Measurements from ENCODE around the gene SHCBP1L.

The SHCBP1L gene

DNA sequence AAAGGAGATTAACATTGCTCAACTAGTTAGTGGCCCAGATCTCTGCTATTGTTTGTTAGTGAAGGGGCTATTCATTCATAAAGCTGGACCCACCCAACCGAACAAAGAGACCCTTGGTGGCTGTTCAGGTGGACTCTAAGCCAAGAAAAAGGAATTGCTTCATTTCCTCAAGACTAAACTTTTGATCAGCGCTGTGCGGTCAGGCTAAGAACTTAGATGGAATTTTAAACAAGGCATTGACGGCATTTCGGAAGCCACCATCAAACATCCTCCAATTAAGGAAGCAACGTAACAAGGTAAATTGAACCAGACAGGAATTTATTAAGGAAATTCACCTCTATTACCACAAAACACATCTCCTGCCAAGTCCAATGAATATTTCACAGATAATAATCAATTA is 19.9 kb upstream of the SHCBP1L start:
- no peak for TF ChIP-seq CTCF (IDR thresholded peaks at IDR 0.05; ENCODE audit: low read depth, low read length)
- H3K4me3 ChIP-seq (ENCODE audit: low read depth, low read length) = no peak overlapping the region

GRCh38 chr1:182972231-182972630 is 19.3 kb upstream of the SHCBP1L start:
- TF ChIP-seq CTCF (IDR thresholded peaks at IDR 0.05; ENCODE audit: low read depth, low read length) = no peak
- no peak overlapping the region for H3K4me3 ChIP-seq (ENCODE audit: low read depth, low read length)

DNA sequence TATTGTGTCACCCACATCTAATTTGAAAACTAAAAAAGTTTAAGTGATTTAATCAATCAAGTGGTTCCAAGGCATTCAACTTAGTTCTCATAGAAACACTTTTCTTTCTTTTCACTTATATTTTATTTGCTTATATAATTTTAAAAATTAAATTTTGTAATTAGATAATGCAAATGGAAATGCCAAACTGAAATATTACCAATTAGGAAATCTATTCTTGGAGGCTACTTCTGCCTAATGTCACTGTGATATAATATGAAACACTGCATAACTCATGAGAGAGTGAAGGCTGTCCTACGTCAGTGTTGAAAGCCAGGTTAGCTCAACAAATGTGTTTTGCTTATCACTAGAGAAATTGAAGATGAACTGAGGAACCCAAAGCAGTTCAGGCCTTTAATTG is 18.3 kb upstream of the SHCBP1L start:
- H3K4me3 ChIP-seq (ENCODE audit: low read depth, low read length) = no peak overlapping the region
- TF ChIP-seq CTCF (IDR thresholded peaks at IDR 0.05; ENCODE audit: low read depth, low read length) = no peak

DNA sequence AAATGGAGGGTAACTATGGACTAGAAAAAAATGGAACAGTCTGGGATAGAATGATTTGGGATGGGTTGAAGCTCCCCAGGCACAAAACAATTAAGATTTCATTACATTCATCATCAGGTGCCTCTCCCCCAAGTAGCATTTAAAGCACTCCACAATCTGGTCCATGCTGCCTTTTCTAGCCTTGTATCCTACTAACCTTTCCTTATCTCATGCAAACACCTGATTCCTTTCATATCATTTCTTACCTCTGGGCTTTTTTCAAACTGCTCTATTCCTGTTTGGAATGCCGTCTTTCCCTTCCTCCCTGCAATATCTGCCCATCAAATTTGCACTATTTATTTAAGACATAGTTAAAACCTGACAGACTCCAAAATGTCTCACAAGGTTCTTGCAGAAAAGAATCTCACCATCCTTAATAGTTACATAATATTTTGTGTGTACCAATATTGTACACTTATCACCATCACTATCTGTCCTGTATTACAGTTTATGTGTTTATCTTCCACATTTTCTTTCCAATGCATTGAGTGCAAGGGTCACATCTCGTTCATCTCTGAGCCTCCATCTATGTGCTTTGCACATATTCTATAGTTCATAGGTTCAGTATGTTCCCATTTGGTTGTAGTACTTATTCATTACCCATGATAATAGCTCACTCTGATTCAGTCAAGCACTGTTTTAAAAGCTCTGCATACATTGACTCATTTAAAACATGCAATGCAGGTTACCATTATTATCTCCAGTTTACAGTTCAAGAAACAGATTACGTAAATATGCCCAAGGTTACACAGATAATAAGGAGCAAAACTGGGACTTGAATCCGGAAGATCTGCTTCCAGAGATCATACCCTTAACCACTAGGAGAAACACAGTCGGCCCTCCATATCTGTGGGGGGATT is 16.1 kb upstream of the SHCBP1L start:
- no peak for TF ChIP-seq CTCF (IDR thresholded peaks at IDR 0.05; ENCODE audit: low read depth, low read length)
- no peak overlapping the region for H3K4me3 ChIP-seq (ENCODE audit: low read depth, low read length)

- H3K4me3 ChIP-seq (ENCODE audit: low read depth, low read length) = no peak overlapping the region
- no peak for TF ChIP-seq CTCF (IDR thresholded peaks at IDR 0.05; ENCODE audit: low read depth, low read length)
Measured at GRCh38 chr1:182968151-182968741, 15.3 kb upstream of the SHCBP1L start.

GRCh38 chr1:182965861-182966260 is 12.9 kb upstream of the SHCBP1L start:
- no peak for TF ChIP-seq CTCF (IDR thresholded peaks at IDR 0.05; ENCODE audit: low read depth, low read length)
- no peak overlapping the region for H3K4me3 ChIP-seq (ENCODE audit: low read depth, low read length)

DNA sequence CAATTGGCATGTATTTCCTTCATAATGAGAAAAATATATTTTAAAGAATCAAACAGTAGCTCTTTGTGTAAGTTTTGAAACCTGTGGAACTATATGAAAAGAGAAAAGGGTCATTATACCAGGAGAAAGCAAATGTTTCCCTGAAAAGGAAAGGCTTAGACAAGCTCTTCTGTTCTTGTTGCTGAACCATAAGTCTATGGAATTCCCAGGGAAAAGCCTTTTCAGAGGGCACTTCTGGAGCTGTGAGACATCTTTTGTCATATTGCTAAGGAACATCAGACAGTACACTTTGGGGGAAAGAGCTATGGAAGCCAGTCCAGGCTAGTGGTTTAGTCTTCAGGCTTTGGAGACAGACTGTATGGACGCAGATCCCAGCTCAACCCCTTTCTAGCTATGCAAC is 12.1 kb upstream of the SHCBP1L start:
- H3K4me3 ChIP-seq (ENCODE audit: low read depth, low read length) = no peak overlapping the region
- TF ChIP-seq CTCF (IDR thresholded peaks at IDR 0.05; ENCODE audit: low read depth, low read length) = no peak
